HPDE6-E6E7 (cell line): ENCODE measurements around the gene FAAP100.

Source experiments
- DNase-seq: peaks from one replicate; pipeline ENCODE4 v3.0.0; 2011; ENCODE audit warnings: missing footprints; ENCODE audit errors: extremely low spot score

The FAAP100 gene

GRCh38 chr17:81556175-81556691 is 4.1 kb upstream of the FAAP100 start:
- DNase-seq = no peak

- DNase-seq = peak; percentile 80
Measured at GRCh38 chr17:81553616-81554181, 1.5 kb upstream of the FAAP100 start.

- peak; percentile 83 for DNase-seq
Measured at GRCh38 chr17:81553018-81553615, 964 bp upstream of the FAAP100 start.

GRCh38 chr17:81551458-81552243 is 502 bp downstream of the FAAP100 start:
- no peak for DNase-seq

- DNase-seq = no peak
Measured at GRCh38 chr17:81550830-81551457, 1.2 kb downstream of the FAAP100 start.

- no peak for DNase-seq
Measured at GRCh38 chr17:81550285-81550684, 1.9 kb downstream of the FAAP100 start.

GRCh38 chr17:81549826-81550225 is 2.3 kb downstream of the FAAP100 start:
- DNase-seq = no peak

GRCh38 chr17:81549031-81549557 is 3.1 kb downstream of the FAAP100 start:
- no peak for DNase-seq

- DNase-seq = no peak
Measured at GRCh38 chr17:81547614-81547982, 4.6 kb downstream of the FAAP100 start.

- no peak for DNase-seq
Measured at GRCh38 chr17:81546906-81547613, 5.1 kb downstream of the FAAP100 start.

GRCh38 chr17:81545160-81545949 is 6.8 kb downstream of the FAAP100 start:
- no peak for DNase-seq

GRCh38 chr17:81544281-81544974 is 7.7 kb downstream of the FAAP100 start:
- no peak for DNase-seq

GRCh38 chr17:81543756-81544155 is 8.4 kb downstream of the FAAP100 start:
- DNase-seq = no peak

- no peak for DNase-seq
Measured at GRCh38 chr17:81543339-81543675, 8.8 kb downstream of the FAAP100 start.

- no peak for DNase-seq
Measured at GRCh38 chr17:81542431-81543338, 9.5 kb downstream of the FAAP100 start.

- no peak for DNase-seq
Measured at GRCh38 chr17:81541123-81541522, 11.0 kb downstream of the FAAP100 start.

GRCh38 chr17:81540676-81541027 is 11.5 kb downstream of the FAAP100 start:
- DNase-seq = no peak

- DNase-seq = no peak
Measured at GRCh38 chr17:81539961-81540675, 12.0 kb downstream of the FAAP100 start.

GRCh38 chr17:81539571-81539900 is 12.6 kb downstream of the FAAP100 start:
- no peak for DNase-seq
